Measurements from ENCODE around the gene GATA6.
A peak's percentile ranks its signal among the peaks of the same experiment; 100 is the strongest.

GATA6 gene

DNA sequence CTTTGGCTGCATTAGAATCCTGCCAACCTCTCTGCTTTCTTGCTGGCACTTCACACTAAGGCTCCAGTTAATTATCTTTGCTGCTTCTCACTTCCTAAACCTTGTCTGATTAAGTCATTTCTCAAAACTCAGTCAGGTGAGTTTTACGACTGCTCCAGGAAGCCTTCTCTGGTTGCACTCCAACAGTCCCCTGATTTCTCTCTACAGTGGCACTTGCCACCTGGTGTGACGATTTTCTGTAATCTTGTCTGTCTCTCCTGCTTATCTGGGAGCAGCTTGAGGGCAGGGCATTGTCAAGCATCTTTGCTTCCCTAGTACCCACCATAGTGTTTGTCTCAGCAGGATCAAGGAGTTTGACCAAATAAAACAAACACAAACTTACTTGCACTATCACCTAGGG, 10.4 kb upstream of the GATA6 start:
- FAIRE-seq (no peak), DNase-seq (ENCODE audit: insufficient read length, low spot score) (no peak)
- TF ChIP-seq POLR2A (IDR thresholded peaks at IDR 0.05; ENCODE audit: low read depth, low read length), result no peak

DNA sequence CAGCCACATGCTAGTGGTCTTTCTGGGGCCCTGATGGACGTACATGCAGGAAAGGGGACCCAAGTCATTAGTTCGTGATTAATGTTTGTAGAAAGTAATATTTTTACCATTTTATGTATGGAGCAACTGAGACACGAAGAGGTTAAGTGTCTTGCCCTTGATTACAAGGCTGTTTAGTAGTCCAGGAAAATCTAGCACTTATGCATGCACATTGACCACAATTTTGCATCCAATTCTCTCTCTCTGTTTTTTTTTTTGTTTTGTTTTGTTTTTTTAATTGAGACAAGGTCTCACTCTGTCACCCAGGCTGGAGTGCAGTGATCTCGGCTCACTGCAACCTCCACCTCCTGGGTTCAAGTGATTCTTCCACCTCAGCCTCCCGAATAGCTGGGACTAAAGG, 8.3 kb upstream of the GATA6 start:
- no peak for FAIRE-seq
- no peak for TF ChIP-seq POLR2A (IDR thresholded peaks at IDR 0.05; ENCODE audit: low read depth, low read length)
- no peak for DNase-seq (ENCODE audit: insufficient read length, low spot score)

- FAIRE-seq (no peak), DNase-seq (ENCODE audit: insufficient read length, low spot score) (no peak)
- no peak for TF ChIP-seq POLR2A (IDR thresholded peaks at IDR 0.05; ENCODE audit: low read depth, low read length)
Observed at GRCh38 chr18:22163416-22164161, 5.8 kb upstream of the GATA6 start.

GRCh38 chr18:22164337-22165048, 4.9 kb upstream of the GATA6 start:
- FAIRE-seq, result no peak
- DNase-seq (ENCODE audit: insufficient read length, low spot score), result no peak
- TF ChIP-seq POLR2A (IDR thresholded peaks at IDR 0.05; ENCODE audit: low read depth, low read length), result no peak

GRCh38 chr18:22165049-22165602, 4.3 kb upstream of the GATA6 start:
- TF ChIP-seq POLR2A (IDR thresholded peaks at IDR 0.05; ENCODE audit: low read depth, low read length), result no peak
- no peak for FAIRE-seq
- no peak for DNase-seq (ENCODE audit: insufficient read length, low spot score)

- TF ChIP-seq POLR2A (IDR thresholded peaks at IDR 0.05; ENCODE audit: low read depth, low read length), result no peak
- DNase-seq (ENCODE audit: insufficient read length, low spot score), result no peak
- FAIRE-seq, result no peak
Observed at GRCh38 chr18:22165603-22166068, 3.8 kb upstream of the GATA6 start.

DNA sequence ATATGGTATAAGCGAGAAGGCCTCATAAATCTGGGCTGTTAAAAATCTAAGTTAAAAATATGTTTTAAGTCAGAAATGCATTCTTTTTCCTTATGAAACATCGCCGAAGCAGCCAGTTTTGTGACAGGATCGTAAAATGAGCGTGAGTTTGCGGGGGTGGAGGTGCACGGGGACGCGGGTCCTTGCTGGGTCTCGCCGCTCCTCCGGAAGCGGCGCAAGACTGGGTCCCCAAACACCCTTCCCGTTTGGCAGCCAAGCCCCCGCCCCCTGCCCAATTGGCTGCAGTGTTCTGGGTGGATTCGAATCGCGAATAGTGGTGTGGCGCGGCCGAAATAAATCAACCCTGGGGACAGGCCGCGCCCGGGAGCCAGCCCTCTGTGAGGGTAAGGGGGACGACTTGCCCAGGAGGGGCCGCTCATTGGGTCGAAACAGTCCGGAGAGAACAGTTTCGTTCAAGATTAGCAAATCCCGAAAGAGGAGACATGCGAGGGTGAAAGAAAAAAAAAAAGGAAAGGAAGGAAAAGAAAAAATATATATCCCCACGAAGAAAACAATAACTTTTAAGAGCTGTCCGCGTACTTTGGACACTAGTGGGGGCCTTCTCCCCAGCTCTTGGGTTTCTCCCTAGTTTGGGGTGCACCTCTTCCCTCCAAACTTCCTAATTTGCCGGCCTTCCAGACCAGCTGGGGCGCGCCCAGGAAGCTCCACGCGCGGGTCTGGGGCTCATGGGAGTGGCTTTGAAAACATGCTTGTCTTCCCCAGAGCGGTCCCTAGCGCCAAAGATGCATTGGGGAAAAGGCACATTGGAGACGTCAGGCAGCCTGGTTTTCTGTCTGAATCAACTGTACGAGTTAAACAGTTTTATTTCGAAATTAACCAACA, 3.1 kb upstream of the GATA6 start:
- no peak for TF ChIP-seq POLR2A (IDR thresholded peaks at IDR 0.05; ENCODE audit: low read depth, low read length)
- no peak for DNase-seq (ENCODE audit: insufficient read length, low spot score)
- FAIRE-seq, result no peak

DNA sequence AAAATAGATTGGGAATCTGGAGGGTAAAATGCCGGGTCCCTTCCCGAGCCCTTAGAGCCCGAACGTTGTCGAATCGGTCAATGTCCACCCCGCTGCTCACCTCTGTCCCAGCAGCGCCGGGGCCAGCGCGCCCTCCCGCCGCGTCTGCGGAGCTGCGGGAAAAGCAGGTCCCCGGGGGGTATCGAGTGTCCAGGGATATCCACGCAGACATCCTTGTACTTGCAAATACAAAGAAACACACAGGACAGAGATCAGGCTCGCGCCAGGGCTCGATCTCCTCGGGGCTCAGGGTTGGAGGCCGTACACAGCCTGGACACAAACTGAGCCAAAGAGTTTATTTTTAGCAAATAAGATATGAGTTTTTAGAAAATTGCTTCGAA, 2.3 kb upstream of the GATA6 start:
- no peak for TF ChIP-seq POLR2A (IDR thresholded peaks at IDR 0.05; ENCODE audit: low read depth, low read length)
- DNase-seq (ENCODE audit: insufficient read length, low spot score) (no peak), FAIRE-seq (no peak)

DNA sequence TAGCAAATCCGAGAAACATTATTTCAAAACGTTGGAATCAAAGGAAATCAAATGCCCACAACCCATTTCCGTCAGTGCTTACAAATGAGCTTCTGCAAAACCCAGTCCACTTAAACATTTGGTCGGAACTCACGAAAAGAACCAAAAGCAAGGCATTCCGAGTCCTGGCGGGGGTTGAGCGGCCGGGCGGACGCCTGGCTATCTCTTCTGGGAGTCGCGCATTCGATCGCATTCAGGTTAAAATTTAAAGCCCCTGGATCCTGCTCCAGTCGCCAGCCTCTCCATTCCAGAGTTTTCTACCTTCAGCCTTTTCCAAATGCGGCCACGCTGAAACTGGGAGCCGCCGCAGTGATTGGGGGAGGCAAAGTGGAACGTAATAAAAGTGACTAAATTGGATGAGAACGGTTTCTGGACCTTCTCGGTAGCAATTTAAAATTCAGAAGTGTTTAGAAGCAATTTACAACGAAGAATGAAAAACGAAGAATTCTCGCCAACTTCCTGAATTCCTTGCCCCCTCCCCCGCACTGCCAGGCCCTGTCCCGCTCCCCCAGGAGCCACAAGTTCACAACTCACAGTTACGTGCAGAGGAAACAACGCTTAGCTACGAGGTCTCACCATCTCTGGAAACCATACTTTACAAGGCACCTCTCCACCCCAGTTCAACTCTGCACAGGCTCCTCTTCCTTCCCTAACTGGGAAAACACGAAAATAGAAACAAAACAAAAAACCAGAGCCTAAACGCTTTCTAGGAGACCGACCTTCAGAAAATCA, 1.7 kb upstream of the GATA6 start:
- FAIRE-seq, result no peak
- DNase-seq (ENCODE audit: insufficient read length, low spot score), result no peak
- TF ChIP-seq POLR2A (IDR thresholded peaks at IDR 0.05; ENCODE audit: low read depth, low read length), result no peak

- FAIRE-seq, result no peak
- DNase-seq (ENCODE audit: insufficient read length, low spot score), result no peak
- no peak for TF ChIP-seq POLR2A (IDR thresholded peaks at IDR 0.05; ENCODE audit: low read depth, low read length)
Observed at GRCh38 chr18:22168360-22168921, 948 bp upstream of the GATA6 start.

GRCh38 chr18:22169889-22170420, 566 bp downstream of the GATA6 start:
- FAIRE-seq (no peak), DNase-seq (ENCODE audit: insufficient read length, low spot score) (no peak)
- TF ChIP-seq POLR2A (IDR thresholded peaks at IDR 0.05; ENCODE audit: low read depth, low read length), result 0 out of 2 replicates have a peak, but pooled peaks have one; percentile 10

GRCh38 chr18:22170421-22171257, 1.2 kb downstream of the GATA6 start:
- DNase-seq (ENCODE audit: insufficient read length, low spot score) (peak; percentile 56), FAIRE-seq (no peak)
- no peak for TF ChIP-seq POLR2A (IDR thresholded peaks at IDR 0.05; ENCODE audit: low read depth, low read length)

Measured in H54 (cell line).